ENCODE data around the gene RAB36.

DNA sequence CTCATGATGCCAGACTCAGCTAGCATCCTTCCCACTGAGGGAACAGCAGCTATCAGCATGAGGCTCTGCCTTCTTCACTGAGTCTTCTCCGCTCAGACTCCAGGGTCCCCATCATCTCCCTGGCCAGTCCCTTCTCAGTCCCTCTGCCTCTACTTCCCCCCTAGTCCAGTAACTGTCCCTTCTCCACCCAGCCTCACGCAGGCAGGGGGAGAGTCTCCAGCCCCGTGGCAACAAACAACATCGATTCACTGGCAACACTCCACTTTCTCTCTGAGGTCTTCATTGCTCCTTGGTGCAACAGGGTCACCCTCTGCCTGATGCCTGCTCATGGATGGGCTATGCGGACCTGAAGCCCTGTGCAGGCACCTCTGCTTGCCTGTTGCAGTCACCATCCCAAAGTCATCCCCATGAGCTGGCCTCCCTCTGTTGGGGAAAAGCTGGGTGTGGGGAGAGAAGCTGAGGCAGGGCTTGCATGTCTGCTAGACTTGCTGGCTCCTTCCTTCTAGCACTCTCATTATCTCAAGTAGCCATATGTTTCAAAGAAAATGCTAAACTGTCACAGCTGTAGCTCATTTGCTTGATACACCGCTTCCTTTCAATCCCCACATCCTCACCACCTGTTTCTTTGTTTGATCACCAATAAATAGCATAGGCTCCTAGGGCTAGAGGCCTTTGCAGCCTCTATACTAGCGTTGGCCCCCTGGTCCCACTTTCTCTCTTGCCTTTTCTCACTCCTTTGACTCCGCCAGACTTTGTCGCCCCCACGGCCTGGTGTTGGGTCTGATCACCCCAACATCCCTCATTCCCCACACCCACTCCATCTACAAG is 30.8 kb downstream of the RAB36 start:
- TF ChIP-seq, protein P1, sequence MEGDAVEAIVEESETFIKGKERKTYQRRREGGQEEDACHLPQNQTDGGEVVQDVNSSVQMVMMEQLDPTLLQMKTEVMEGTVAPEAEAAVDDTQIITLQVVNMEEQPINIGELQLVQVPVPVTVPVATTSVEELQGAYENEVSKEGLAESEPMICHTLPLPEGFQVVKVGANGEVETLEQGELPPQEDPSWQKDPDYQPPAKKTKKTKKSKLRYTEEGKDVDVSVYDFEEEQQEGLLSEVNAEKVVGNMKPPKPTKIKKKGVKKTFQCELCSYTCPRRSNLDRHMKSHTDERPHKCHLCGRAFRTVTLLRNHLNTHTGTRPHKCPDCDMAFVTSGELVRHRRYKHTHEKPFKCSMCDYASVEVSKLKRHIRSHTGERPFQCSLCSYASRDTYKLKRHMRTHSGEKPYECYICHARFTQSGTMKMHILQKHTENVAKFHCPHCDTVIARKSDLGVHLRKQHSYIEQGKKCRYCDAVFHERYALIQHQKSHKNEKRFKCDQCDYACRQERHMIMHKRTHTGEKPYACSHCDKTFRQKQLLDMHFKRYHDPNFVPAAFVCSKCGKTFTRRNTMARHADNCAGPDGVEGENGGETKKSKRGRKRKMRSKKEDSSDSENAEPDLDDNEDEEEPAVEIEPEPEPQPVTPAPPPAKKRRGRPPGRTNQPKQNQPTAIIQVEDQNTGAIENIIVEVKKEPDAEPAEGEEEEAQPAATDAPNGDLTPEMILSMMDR (conservative IDR thresholded peaks at IDR 0.05; ENCODE audit: low read depth, low read length) = no peak
- no peak for TF ChIP-seq EZH2 (IDR thresholded peaks at IDR 0.05; ENCODE audit: low read length, unreplicated experiment)

Measured in PC-3 (cell line).